ENCODE results near the gene RCAN1.
A peak's percentile ranks its signal among the peaks of the same experiment; 100 is the strongest.

DNA sequence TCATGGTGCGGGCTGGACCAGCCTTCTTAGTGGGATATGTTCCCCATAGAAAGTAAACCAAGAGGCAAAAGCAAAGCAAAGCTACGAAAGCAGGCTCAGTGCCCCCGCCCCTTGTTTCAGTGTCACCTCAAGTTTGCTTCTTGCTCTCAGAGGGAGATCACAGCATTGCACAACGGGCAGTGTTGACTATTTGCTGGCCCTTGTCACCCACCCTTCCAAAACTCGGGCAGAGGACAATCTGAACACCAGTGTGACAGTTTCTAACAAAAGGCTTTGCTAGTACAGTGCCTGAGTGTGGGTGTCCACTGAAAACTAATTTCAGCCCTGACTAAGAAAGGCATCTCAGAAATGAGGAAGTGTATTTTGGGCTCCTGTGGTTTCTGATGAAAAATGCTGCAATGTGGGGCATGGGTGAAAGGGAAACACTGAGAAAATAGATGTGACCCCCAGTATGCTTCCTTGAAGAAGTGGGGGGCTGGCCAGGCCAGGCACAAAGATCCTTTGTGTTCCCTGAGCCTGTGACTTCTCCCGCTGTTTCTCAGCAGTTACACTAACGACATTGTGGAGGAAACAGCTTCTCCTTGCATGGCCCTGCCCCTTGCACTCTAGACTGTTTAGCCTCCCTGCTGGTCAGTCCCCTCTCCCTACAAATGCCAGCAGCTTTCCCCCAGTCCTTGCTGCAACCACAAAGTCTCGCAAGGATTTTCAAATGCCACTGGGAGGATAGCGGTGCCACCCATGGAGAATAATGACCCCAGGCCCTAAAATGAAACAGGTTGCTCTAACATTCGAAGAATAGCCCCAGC is 69.6 kb downstream of the RCAN1 start:
- peak; percentile 51; the same call in 1 of the 2 replicates for TF ChIP-seq POLR2A (IDR thresholded peaks at IDR 0.05; ENCODE audit: low read depth, low read length)
- TF ChIP-seq TAF1 (IDR thresholded peaks at IDR 0.05; ENCODE audit: low read depth, low read length), result peak; percentile 42; the same call in 1 of the 2 replicates
- TF ChIP-seq POU2F2 (IDR thresholded peaks at IDR 0.05; ENCODE audit: low read depth, low read length), result no peak
- TF ChIP-seq POLR2AphosphoS5 (IDR thresholded peaks at IDR 0.05; ENCODE audit: low read depth, low read length), result no peak; the same call in 1 of the 2 replicates
- peak; percentile 100 for TF ChIP-seq SPI1 (IDR thresholded peaks at IDR 0.05; ENCODE audit: low read depth, low read length)
- no peak for TF ChIP-seq PAX5 (IDR thresholded peaks at IDR 0.05; ENCODE audit: insufficient read depth, low read length, severe bottlenecking)

All from GM12891 (cell line).